Heart right ventricle (tissue), 16 donors: Measurements from ENCODE around the gene DIAPH1. TPM values are rescaled to one million over a fixed set of nuclear protein-coding genes. Genes with fewer than 3 reads are reported as not detected.

Experiments used
- ATAC-seq, 8 donors: fragments of 200-7000 bp; cut with Tn5 transposase; one replicate each; pipeline ENCODE4 v1.9.1; 2020; ENCODE audit warnings: mild to moderate bottlenecking in 8 of 8, moderate library complexity in 8 of 8, moderate number of reproducible peaks in 1 of 8
- DNase-seq, 2 donors: peaks; one replicate each; pipeline ENCODE4 v3.0.0-alpha.2; 2020
- H3K27ac ChIP-seq, 10 donors: fragments of 200-600 bp; sonication (generic) in 2 of 10; one replicate each; pipeline versions ENCODE4 v1.5.0 to v1.8.0; 2020 to 2022; ENCODE audit warnings: mild to moderate bottlenecking in 3 of 10
- H3K27me3 ChIP-seq, 7 donors: fragments of 200-600 bp; one replicate each; pipeline ENCODE4 v1.8.0; 2021 to 2022; ENCODE audit warnings: mild to moderate bottlenecking in 2 of 7
- H3K36me3 ChIP-seq, 9 donors: fragments of 200-600 bp; sonication (generic) in 1 of 9; one replicate each; pipeline versions ENCODE4 v1.5.0 to v1.8.0; 2020 to 2022; ENCODE audit warnings: mild to moderate bottlenecking in 2 of 9
- H3K4me1 ChIP-seq, 9 donors: fragments of 200-600 bp; sonication (generic) in 1 of 9; one replicate each; pipeline versions ENCODE4 v1.5.0 to v1.8.0; 2020 to 2022; ENCODE audit warnings: mild to moderate bottlenecking in 4 of 9
- H3K4me3 ChIP-seq, 10 donors: fragments of 200-600 bp; sonication (generic) in 2 of 10; one replicate each; pipeline versions ENCODE4 v1.5.0 to v1.8.0; 2020 to 2022; ENCODE audit warnings: mild to moderate bottlenecking in 7 of 10, moderate library complexity in 2 of 10
- H3K9me3 ChIP-seq, 11 donors: fragments of 200-600 bp in 10 of 11; sonication (generic) in 2 of 11; one replicate each; pipeline versions ENCODE4 v1.5.0 to v1.8.0; 2013 to 2022; ENCODE audit warnings: mild to moderate bottlenecking in 2 of 11, control low read depth in 1 of 11, moderate library complexity in 1 of 11
- WGBS, 2 donors: extraction: QIAGEN DNeasy Blood & Tissue Kit; methylation state at CpG; one replicate each; pipeline ENCODE4 v1.1.7; 2013; ENCODE audit warnings: inconsistent platforms in 1 of 2; 5-methylcytosine and 5-hydroxymethylcytosine counted together
- intact Hi-C, 10 donors: fragments of 100-400 bp; cut with DNase I; formaldehyde crosslinking; loops; one replicate each; pipeline versions ENCODE4 v1.11.1 to v1.14.2; 2022
- polyA plus RNA-seq, 2 donors: library from polyadenylated mRNA; stranded (reverse); fragments of 200-250 nt; gene quantifications; one replicate each; pipeline ENCODE4 v1.2.3, GENCODE V29; 2013
- total RNA-seq, 10 donors: library from RNA; stranded (reverse); fragmentation: NEBNext Ultra II Directional in 3 of 10; extraction: Animal tissue kit (Norgen Biotek cat#: 25700) in 3 of 10; gene quantifications; one replicate each; pipeline versions ENCODE4 v1.2.1 to v1.2.4, GENCODE V29; 2021 to 2023
- TF ChIP-seq, protein P1 (sequence below), 9 donors: fragments of 200-600 bp; sonication (generic) in 2 of 9; IDR thresholded peaks; one replicate each; pipeline versions ENCODE4 v1.5.0 to v1.8.0; 2021 to 2022; ENCODE audit warnings: antibody characterized with exemption in 9 of 9, mild to moderate bottlenecking in 5 of 9, moderate library complexity in 1 of 9
- donor health status: Arrhythmogenic right ventricular cardiomyopathy.
- donor health status: ischemic (EF 13 %, LVEDD 7.1; RV severe dilation, severe dysfunction).
- donor health status: healthy with polysubstance abuse.
- donor health status: DM: no; HTN: yes; CAD: no.
- donor health status: DM: no; HTN: no; CAD: no.
- donor health status: ischemic (EF 25% LVEDD 6.9; RV normal size, moderate dysfunction).
- donor health status: ischemic (EF 25% LVEDD 5.7; RV mildly dilated, moderate dysfunction).
- donor health status: healthy.
- donor health status: DM: yes; HTN: yes; CAD: no.
- donor health status: Ischemic cardiomyopathy.
- donor health status: ischemic (EF 35%, LVEDD 5.7; RV mildly dilated, moderate dysfunction).
- donor health status: nonischemic (EF 11% LVEDD 7.7; RV severe dilation, severe dysfunction).
- donor health status: DM: yes; HTN: yes; CAD: no.
- donor health status: PGD.
- donor health status: ischemic (EF 29% LVEDD 5.4; RV normal size, mild dysfunction).
- donor health status: nonischemic (EF 23%, LVEDD 6.1; RV moderate dilation, normal function).

Gene DIAPH1
- total and polyA plus RNA-seq, 12 donors = 27.3 to 93.2 (median 45.6) TPM

DNA sequence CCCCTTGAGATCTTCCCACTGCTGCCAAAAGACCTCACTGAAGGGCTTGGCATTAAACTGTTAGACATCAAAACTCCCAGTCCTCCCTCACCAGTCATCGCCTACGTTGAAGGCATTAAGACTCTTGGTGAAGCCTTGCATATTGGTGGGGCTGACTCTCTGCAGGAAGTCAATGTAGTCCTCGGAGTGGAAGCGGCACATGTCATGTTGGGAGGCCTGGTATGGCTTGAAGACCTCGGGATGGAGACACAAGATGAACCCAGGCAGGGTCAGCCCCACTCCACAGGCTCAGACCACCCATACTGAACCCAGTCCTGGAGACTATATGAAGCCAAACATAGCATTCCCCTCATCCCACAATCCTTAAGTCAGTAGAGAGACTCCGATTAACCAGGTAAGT, 15.9 kb upstream of the DIAPH1 start:
- WGBS, 2 donors = 92% methylated on average over 6 of the region's 6 CpGs
- no peak for DNase-seq
- H3K27me3 ChIP-seq = peaks cover 0 to 3% (median 0%) of the 10 kb centered on the region in 7 donors
- H3K27ac ChIP-seq = no peak overlapping the region
- H3K9me3 ChIP-seq = no peaks in the 10 kb centered on the region
- TF ChIP-seq, protein P1, sequence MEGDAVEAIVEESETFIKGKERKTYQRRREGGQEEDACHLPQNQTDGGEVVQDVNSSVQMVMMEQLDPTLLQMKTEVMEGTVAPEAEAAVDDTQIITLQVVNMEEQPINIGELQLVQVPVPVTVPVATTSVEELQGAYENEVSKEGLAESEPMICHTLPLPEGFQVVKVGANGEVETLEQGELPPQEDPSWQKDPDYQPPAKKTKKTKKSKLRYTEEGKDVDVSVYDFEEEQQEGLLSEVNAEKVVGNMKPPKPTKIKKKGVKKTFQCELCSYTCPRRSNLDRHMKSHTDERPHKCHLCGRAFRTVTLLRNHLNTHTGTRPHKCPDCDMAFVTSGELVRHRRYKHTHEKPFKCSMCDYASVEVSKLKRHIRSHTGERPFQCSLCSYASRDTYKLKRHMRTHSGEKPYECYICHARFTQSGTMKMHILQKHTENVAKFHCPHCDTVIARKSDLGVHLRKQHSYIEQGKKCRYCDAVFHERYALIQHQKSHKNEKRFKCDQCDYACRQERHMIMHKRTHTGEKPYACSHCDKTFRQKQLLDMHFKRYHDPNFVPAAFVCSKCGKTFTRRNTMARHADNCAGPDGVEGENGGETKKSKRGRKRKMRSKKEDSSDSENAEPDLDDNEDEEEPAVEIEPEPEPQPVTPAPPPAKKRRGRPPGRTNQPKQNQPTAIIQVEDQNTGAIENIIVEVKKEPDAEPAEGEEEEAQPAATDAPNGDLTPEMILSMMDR (IDR thresholded peaks at IDR 0.05) = no peak
- no peak for ATAC-seq
- peaks cover 0 to 50% (median 12%) of the 10 kb centered on the region in 9 donors for H3K36me3 ChIP-seq
- intact Hi-C loops = no loop called here
- H3K4me3 ChIP-seq = no peak overlapping the region
- H3K4me1 ChIP-seq = peaks cover 7 to 54% (median 31%) of the 10 kb centered on the region in 9 donors

DNA sequence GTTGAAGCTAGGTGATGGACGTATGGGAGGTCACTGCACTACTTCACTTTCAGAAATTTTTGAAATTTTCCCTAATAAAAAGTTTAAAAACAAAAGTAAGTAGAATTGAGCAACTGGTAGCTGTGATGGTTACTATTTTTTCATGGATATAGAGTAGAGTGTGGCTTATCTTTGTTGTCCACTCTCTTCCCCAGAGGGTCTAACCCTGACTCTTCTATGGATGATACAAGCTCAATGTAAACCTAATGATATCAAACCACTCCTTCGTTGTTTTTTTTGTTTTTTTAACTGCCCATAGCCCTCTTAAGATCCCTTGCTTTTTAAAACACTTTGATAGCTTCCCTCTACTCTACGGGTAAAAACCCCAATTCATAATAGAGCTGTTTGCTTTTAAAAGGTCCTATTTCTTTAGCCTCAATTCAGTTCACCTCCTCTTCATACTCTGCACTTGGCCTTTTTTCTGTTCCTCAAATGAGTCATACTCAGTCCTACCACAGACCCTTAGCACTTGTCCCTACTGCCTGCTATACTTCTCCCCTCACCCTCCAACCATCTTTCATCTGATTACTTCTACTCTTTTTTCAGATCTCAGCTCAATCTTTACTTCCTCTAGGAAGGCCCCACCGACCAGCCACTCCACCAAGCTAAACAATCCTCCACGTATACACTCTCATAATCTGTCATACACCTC, 15.2 kb upstream of the DIAPH1 start:
- WGBS, 2 donors = 80 to 86% methylated on average over 5 of the region's 5 CpGs
- TF ChIP-seq, protein P1 (IDR thresholded peaks at IDR 0.05) = no peak

DNA sequence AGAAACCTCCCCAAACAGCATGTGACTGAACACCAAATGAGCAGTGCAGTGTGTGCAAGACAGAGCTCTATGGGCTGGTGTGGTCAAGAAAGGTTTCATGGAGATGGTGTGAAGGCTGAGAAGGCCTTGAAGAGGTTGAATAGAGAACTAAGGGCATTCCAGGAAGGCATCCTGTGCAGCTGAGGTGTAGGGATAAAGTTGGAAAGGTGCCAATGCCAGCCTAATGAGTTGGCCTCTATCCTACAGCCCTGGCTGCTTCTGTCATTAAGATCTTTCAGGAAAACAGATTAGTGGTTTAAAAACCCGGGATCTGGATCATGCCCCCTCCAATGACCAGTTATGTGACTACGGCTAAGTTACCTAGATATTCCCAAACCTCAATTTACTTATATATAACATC, 13.8 kb upstream of the DIAPH1 start:
- no peak for ATAC-seq
- no peak for DNase-seq
- H3K27me3 ChIP-seq = peaks cover 0 to 2% (median 0%) of the 10 kb centered on the region in 7 donors
- no peaks in the 10 kb centered on the region for H3K9me3 ChIP-seq
- no peak overlapping the region for H3K27ac ChIP-seq
- TF ChIP-seq, protein P1 (IDR thresholded peaks at IDR 0.05) = no peak
- H3K4me3 ChIP-seq = no peak overlapping the region
- intact Hi-C loops = no loop called here
- peaks cover 0 to 71% (median 31%) of the 10 kb centered on the region in 9 donors for H3K36me3 ChIP-seq
- H3K4me1 ChIP-seq = peaks cover 4 to 43% (median 26%) of the 10 kb centered on the region in 9 donors
- WGBS, 2 donors = 84 to 86% methylated on average over 2 of the region's 2 CpGs

More for the DNA sequence above, 15.2 kb upstream of the DIAPH1 start:
- H3K27ac ChIP-seq = no peak overlapping the region
- H3K4me1 ChIP-seq = peaks cover 7 to 54% (median 31%) of the 10 kb centered on the region in 9 donors
- no peak for DNase-seq
- peaks cover 0 to 57% (median 18%) of the 10 kb centered on the region in 9 donors for H3K36me3 ChIP-seq
- H3K27me3 ChIP-seq = peaks cover 0 to 3% (median 0%) of the 10 kb centered on the region in 7 donors
- no peak overlapping the region for H3K4me3 ChIP-seq
- no peaks in the 10 kb centered on the region for H3K9me3 ChIP-seq
- no peak for ATAC-seq
- intact Hi-C loops = no loop called here

DNA sequence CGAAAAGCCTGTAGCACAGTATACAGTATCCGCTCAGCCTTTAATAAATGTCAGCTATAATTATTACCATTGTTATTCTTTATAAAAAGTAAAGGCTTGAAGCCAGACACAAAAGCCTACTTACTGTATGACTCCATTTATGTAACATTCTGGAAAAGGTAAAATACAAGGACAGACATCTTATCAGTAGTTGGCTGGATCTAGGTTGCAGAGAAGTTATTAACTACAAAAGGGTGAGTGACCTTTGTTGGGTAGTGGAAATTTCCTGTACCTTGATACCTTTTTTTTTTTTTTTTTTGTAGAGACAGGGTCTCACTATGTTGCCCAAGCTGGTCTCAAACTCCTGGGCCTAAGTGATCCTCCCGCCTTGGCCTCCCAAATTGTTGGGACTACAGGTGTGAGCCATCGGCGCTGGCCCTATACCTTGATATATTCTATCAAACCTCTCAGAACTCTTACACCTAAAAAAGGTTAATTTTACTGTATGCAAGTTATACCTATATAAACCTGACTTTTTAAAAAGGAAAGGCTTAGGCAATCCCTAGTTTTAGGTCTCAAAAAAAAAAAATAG, 11.9 kb upstream of the DIAPH1 start:
- H3K9me3 ChIP-seq = no peaks in the 10 kb centered on the region
- TF ChIP-seq, protein P1 (IDR thresholded peaks at IDR 0.05) = no peak
- intact Hi-C loops = no loop called here
- ATAC-seq = no peak
- no peak for DNase-seq
- no peak overlapping the region for H3K27ac ChIP-seq
- H3K4me1 ChIP-seq = peaks cover 0 to 31% (median 12%) of the 10 kb centered on the region in 9 donors
- H3K4me3 ChIP-seq = no peak overlapping the region
- H3K36me3 ChIP-seq = peaks cover 0 to 91% (median 40%) of the 10 kb centered on the region in 9 donors
- H3K27me3 ChIP-seq = no peaks in the 10 kb centered on the region
- WGBS, 2 donors = 88 to 97% methylated on average over 5 of the region's 5 CpGs
